GM12878 (cell line): ENCODE measurements around the gene SAYSD1. TPM values are rescaled to one million over a fixed set of nuclear protein-coding genes. Genes with fewer than 3 reads are reported as not detected.

Experiments
- ATAC-seq: fragments of 200-7000 bp; cut with Tn5 transposase; 3 replicates; pipeline ENCODE4 v1.9.1; 2020; ENCODE audit warnings: mild to moderate bottlenecking, moderate library complexity
- BruUV-seq: library from RNA; stranded (reverse); fragments of 400-500 nt; replicated peaks from 2 replicates; lab custom pipeline; 2021; lab: Mats Ljungman, UMichigan
- CTCF ChIA-PET: fragments of 300-600 bp; sonication (Branson Sonifier 250); formaldehyde crosslinking; extraction: SDS; loops from one replicate; lab custom pipeline; 2021; ENCODE audit warnings: inconsistent platforms; lab: Yijun Ruan, JAX
- POLR2A ChIA-PET: fragments of 350-600 bp; formaldehyde crosslinking; extraction: SDS; loops from one replicate; lab custom pipeline; 2021; ENCODE audit warnings: inconsistent platforms; lab: Charles Lee
- RAD21 ChIA-PET: fragments of 300-600 bp; sonication (Branson Sonifier 250); formaldehyde crosslinking; loops from one replicate; lab custom pipeline; 2023; ENCODE audit warnings: antibody characterized with exemption; ENCODE audit not compliant: unreplicated experiment; lab: Charles Lee
- SMC1A ChIA-PET: fragments of 300-600 bp; sonication (Branson Sonifier 250); formaldehyde crosslinking; loops from one replicate; lab custom pipeline; 2023; ENCODE audit not compliant: unreplicated experiment, uncharacterized antibody; lab: Charles Lee
- DNase-seq: peaks from one replicate; pipeline ENCODE4 v3.0.0-alpha.2; 2011; ENCODE audit warnings: low read depth, low spot score
- FAIRE-seq: peaks from 3 replicates; lab custom pipeline; 2011; peaks lifted over from hg19 to GRCh38; lab: Jason Lieb, UNC
- H2AFZ ChIP-seq: 2 replicates; pipeline ENCODE4 v1.6.0; 2011; ENCODE audit warnings: low read depth, low read length, control low read depth; ENCODE audit not compliant: control insufficient read depth
- H3K27ac ChIP-seq: 2 replicates; pipeline ENCODE4 v1.5.1; 2011; ENCODE audit warnings: control low read depth; ENCODE audit not compliant: control insufficient read depth, insufficient read depth
- H3K27me3 ChIP-seq, 2 experiments: replicated peaks in 1 of 2; 2 replicates each; pipeline versions ENCODE4 v1.6.0 to v1.6.1; 2011; ENCODE audit warnings: low read length in 1 of 2; ENCODE audit not compliant: control insufficient read depth in 2 of 2, insufficient read depth in 2 of 2
- H3K36me3 ChIP-seq, 2 experiments: 2 replicates each; pipeline ENCODE4 v1.5.1; 2011; ENCODE audit warnings: low read length in 1 of 2; ENCODE audit not compliant: control insufficient read depth in 2 of 2, insufficient read depth in 2 of 2
- H3K4me1 ChIP-seq: 2 replicates; pipeline ENCODE4 v1.6.1; 2011; ENCODE audit warnings: mild to moderate bottlenecking, low read length, moderate library complexity, mixed read lengths; ENCODE audit not compliant: control insufficient read depth, insufficient read depth
- H3K4me2 ChIP-seq: 2 replicates; pipeline ENCODE4 v1.6.0; 2011; ENCODE audit warnings: control low read depth; ENCODE audit not compliant: control insufficient read depth, insufficient read depth
- H3K4me3 ChIP-seq: fragments of 200-600 bp; sonication (generic); 2 replicates; pipeline ENCODE4 v1.5.1; 2016
- H3K79me2 ChIP-seq: 2 replicates; pipeline ENCODE4 v1.6.0; 2011; ENCODE audit warnings: low read length; ENCODE audit not compliant: control insufficient read depth, insufficient read depth
- H3K9ac ChIP-seq: 2 replicates; pipeline ENCODE4 v1.8.0; 2011; ENCODE audit warnings: low read length, control low read depth, mixed read lengths; ENCODE audit not compliant: control insufficient read depth, insufficient read depth
- H3K9me3 ChIP-seq: replicated peaks from 3 replicates; pipeline ENCODE4 v1.5.1; 2011; ENCODE audit warnings: mild to moderate bottlenecking, low read length; ENCODE audit not compliant: control insufficient read depth, insufficient read depth
- H4K20me1 ChIP-seq: 2 replicates; pipeline ENCODE4 v1.6.0; 2011; ENCODE audit not compliant: control insufficient read depth, insufficient read depth
- ATF3 ChIP-seq: IDR thresholded peaks from 2 replicates; pipeline ENCODE4 v1.6.1; 2011; ENCODE audit warnings: low read depth, mild to moderate bottlenecking, low read length, moderate library complexity, borderline replicate concordance; ENCODE audit errors: extremely low read depth
- BCLAF1 ChIP-seq: fragments of 450-650 bp; IDR thresholded peaks from 2 replicates; pipeline ENCODE4 v1.6.1; 2017; ENCODE audit warnings: antibody characterized with exemption, mild to moderate bottlenecking, moderate library complexity
- CBFB ChIP-seq: IDR thresholded peaks from 2 replicates; pipeline ENCODE4 v1.6.1; 2016; ENCODE audit warnings: antibody characterized with exemption, low read depth
- ETV6 ChIP-seq, 2 experiments: fragments of 450-650 bp in 1 of 2; IDR thresholded peaks in 1 of 2; conservative IDR thresholded peaks in 1 of 2; 2 replicates each; pipeline ENCODE4 v1.6.1; 2014; ENCODE audit warnings: antibody characterized with exemption in 1 of 2, borderline replicate concordance in 1 of 2, low read depth in 1 of 2, mild to moderate bottlenecking in 1 of 2, moderate library complexity in 1 of 2
- FOXK2 ChIP-seq: fragments of 450-650 bp; IDR thresholded peaks from 2 replicates; pipeline ENCODE4 v1.6.1; 2017; ENCODE audit warnings: mild to moderate bottlenecking, moderate library complexity
- HDGF ChIP-seq: fragments of 450-650 bp; IDR thresholded peaks from 2 replicates; pipeline ENCODE4 v1.6.1; 2016; ENCODE audit warnings: antibody characterized with exemption
- MTA3 ChIP-seq: IDR thresholded peaks from 2 replicates; pipeline ENCODE4 v1.6.1; 2012; ENCODE audit warnings: low read length, inconsistent platforms, borderline replicate concordance
- NR2C2 ChIP-seq: IDR thresholded peaks from 2 replicates; pipeline ENCODE4 v1.6.1; 2011; ENCODE audit warnings: borderline replicate concordance, low read depth; ENCODE audit not compliant: control insufficient read depth, insufficient read length
- PML ChIP-seq: IDR thresholded peaks from 2 replicates; pipeline ENCODE4 v1.6.1; 2012; ENCODE audit warnings: low read length, inconsistent platforms
- POLR2AphosphoS5 ChIP-seq: IDR thresholded peaks from 2 replicates; pipeline ENCODE4 v1.6.1; 2011; ENCODE audit warnings: mild to moderate bottlenecking, low read length, inconsistent platforms
- RCOR1 ChIP-seq: conservative IDR thresholded peaks from 2 replicates; pipeline ENCODE4 v1.6.1; 2012; ENCODE audit warnings: low read depth, low read length, improper control_type of control experiment
- SUPT20H ChIP-seq: IDR thresholded peaks from 2 replicates; pipeline ENCODE4 v1.6.1; 2011; ENCODE audit warnings: low read depth, mild to moderate bottlenecking, low read length, moderate library complexity, borderline replicate concordance; ENCODE audit not compliant: control insufficient read depth
- USF2 ChIP-seq: IDR thresholded peaks from 2 replicates; pipeline ENCODE4 v1.6.1; 2011; ENCODE audit warnings: low read depth, low read length, improper control_type of control experiment, borderline replicate concordance
- ZNF384 ChIP-seq: IDR thresholded peaks from 2 replicates; pipeline ENCODE4 v1.6.1; 2012; ENCODE audit warnings: low read depth, mild to moderate bottlenecking, low read length, improper control_type of control experiment, borderline replicate concordance
- WGBS: methylation state at CpG from one replicate; pipeline ENCODE4 v1.1.6; 2016; ENCODE audit warnings: low lambda C conversion rate; ENCODE audit not compliant: insufficient replicate concordance, insufficient coverage; ENCODE audit errors: missing lambda C conversion rate; 5-methylcytosine and 5-hydroxymethylcytosine counted together
- in situ Hi-C: fragments of 300-500 bp; cut with MboI; formaldehyde crosslinking; loops from 9 replicates; pipeline ENCODE4 v1.14.3; 2018; ENCODE audit warnings: mixed read lengths
- intact Hi-C: fragments of 100-400 bp; cut with micrococcal nuclease; formaldehyde crosslinking; loops from one replicate; pipeline ENCODE4 v1.14.2; 2022; ENCODE audit not compliant: unreplicated experiment
- polyA plus RNA-seq, 11 experiments: library from polyadenylated mRNA; depleted of rRNA in 4 of 11; unstranded in 6 of 11; stranded (reverse) in 5 of 11; fragments of >200 nt; fragmentation: Nextera tagmentation in 4 of 11; fragmentation: Illumina TruSeq in 1 of 11; extraction: Ambion mirVana in 4 of 11; extraction: Trizol in 1 of 11; gene quantifications; 1 replicate in 1 of 11; 2 replicates in 10 of 11; pipeline versions ENCODE4 v1.2.1 to v1.2.3, GENCODE V29; 2011 to 2016; ENCODE audit warnings: inconsistent platforms in 2 of 11, missing spikeins in 2 of 11, low read depth in 1 of 11
- total RNA-seq, 4 experiments: library from RNA; depleted of rRNA in 3 of 4; stranded (reverse); fragments of >200 nt in 3 of 4; fragmentation: Illumina TruSeq in 1 of 4; extraction: Trizol in 1 of 4; gene quantifications; 2 replicates each; pipeline versions ENCODE4 v1.2.1 to v1.2.3, GENCODE V29; 2013 to 2021
- TF ChIP-seq, protein P1 (sequence below): fragments of 450-650 bp; IDR thresholded peaks from 2 replicates; pipeline ENCODE4 v1.6.1; 2018; ENCODE audit warnings: borderline replicate concordance, mild to moderate bottlenecking; ENCODE audit not compliant: partially characterized antibody
- TF ChIP-seq, protein P2 (sequence below), 3 experiments: IDR thresholded peaks in 2 of 3; conservative IDR thresholded peaks in 1 of 3; 2 replicates each; pipeline ENCODE4 v1.5.1; 2011; ENCODE audit warnings: low read depth in 3 of 3, low read length in 3 of 3, mild to moderate bottlenecking in 3 of 3, control low read depth in 2 of 3, moderate library complexity in 2 of 3, inconsistent platforms in 1 of 3, mixed read lengths in 1 of 3; ENCODE audit not compliant: control insufficient read depth in 2 of 3, insufficient read depth in 1 of 3; ENCODE audit errors: extremely low read depth in 1 of 3

Gene SAYSD1
- total and polyA plus RNA-seq, 10 of the 15 experiments (the other 5 are each of a cell fraction or from before 2014, with no cell fraction given) = 1.5 to 7.3 (median 6.4) TPM

- no TSS peak for BruUV-seq
- intact Hi-C loops = no loop called here
- no peak overlapping the region for H2AFZ ChIP-seq
- H3K79me2 ChIP-seq = no peaks in the 10 kb centered on the region
- H3K27ac ChIP-seq = no peak overlapping the region
- no peak for FAIRE-seq
- H3K9me3 ChIP-seq = no peaks in the 10 kb centered on the region; the same call in 2 of the 3 replicates
- WGBS = 0% methylated on average over 3 of the region's 3 CpGs
- H3K4me2 ChIP-seq = no peak overlapping the region
- no peak for DNase-seq
- no peak for ATAC-seq
- H3K9ac ChIP-seq = no peak overlapping the region
- no peak overlapping the region for H3K4me3 ChIP-seq
- ChIA-PET CTCF (no interaction called here), POLR2A (no interaction called here), RAD21 (no interaction called here), SMC1A (no interaction called here)
- H3K27me3 ChIP-seq = no peaks in the 10 kb centered on the region
- H3K36me3 ChIP-seq = no peaks in the 10 kb centered on the region
- H4K20me1 ChIP-seq = no peaks in the 10 kb centered on the region
- in situ Hi-C loops = no loop called here
- H3K4me1 ChIP-seq = no peaks in the 10 kb centered on the region
- TF ChIP-seq NR2C2 (no peak), BCLAF1 (no peak), RCOR1 (no peak), ZNF384 (no peak), SUPT20H (no peak), ATF3 (no peak), POLR2AphosphoS5 (no peak), PML (no peak), FOXK2 (no peak), USF2 (no peak), ETV6 (conservative IDR thresholded peaks at IDR 0.05 in 1 of 2, IDR thresholded peaks at IDR 0.05 in 1 of 2; ENCODE audit: borderline replicate concordance in 1 of 2, low read depth in 1 of 2) (no peak), CBFB (no peak), MTA3 (no peak), HDGF (no peak)
- TF ChIP-seq, protein P1, sequence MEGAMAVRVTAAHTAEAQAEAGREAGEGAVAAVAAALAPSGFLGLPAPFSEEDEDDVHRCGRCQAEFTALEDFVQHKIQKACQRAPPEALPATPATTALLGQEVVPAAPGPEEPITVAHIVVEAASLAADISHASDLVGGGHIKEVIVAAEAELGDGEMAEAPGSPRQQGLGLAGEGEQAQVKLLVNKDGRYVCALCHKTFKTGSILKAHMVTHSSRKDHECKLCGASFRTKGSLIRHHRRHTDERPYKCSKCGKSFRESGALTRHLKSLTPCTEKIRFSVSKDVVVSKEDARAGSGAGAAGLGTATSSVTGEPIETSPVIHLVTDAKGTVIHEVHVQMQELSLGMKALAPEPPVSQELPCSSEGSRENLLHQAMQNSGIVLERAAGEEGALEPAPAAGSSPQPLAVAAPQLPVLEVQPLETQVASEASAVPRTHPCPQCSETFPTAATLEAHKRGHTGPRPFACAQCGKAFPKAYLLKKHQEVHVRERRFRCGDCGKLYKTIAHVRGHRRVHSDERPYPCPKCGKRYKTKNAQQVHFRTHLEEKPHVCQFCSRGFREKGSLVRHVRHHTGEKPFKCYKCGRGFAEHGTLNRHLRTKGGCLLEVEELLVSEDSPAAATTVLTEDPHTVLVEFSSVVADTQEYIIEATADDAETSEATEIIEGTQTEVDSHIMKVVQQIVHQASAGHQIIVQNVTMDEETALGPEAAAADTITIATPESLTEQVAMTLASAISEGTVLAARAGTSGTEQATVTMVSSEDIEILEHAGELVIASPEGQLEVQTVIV = no peak
- TF ChIP-seq, protein P2, sequence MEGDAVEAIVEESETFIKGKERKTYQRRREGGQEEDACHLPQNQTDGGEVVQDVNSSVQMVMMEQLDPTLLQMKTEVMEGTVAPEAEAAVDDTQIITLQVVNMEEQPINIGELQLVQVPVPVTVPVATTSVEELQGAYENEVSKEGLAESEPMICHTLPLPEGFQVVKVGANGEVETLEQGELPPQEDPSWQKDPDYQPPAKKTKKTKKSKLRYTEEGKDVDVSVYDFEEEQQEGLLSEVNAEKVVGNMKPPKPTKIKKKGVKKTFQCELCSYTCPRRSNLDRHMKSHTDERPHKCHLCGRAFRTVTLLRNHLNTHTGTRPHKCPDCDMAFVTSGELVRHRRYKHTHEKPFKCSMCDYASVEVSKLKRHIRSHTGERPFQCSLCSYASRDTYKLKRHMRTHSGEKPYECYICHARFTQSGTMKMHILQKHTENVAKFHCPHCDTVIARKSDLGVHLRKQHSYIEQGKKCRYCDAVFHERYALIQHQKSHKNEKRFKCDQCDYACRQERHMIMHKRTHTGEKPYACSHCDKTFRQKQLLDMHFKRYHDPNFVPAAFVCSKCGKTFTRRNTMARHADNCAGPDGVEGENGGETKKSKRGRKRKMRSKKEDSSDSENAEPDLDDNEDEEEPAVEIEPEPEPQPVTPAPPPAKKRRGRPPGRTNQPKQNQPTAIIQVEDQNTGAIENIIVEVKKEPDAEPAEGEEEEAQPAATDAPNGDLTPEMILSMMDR (IDR thresholded peaks at IDR 0.05 in 2 of 3, conservative IDR thresholded peaks at IDR 0.05 in 1 of 3; ENCODE audit: control insufficient read depth in 2 of 3, extremely low read depth in 1 of 3, insufficient read depth in 1 of 3, low read depth in 3 of 3, low read length in 3 of 3) = no peak
Measured at GRCh38 chr6:39128106-39128505, 13.1 kb upstream of the SAYSD1 start.
